HPDE6-E6E7 (cell line): ENCODE results near the gene SCN8A.
A peak's percentile ranks its signal among the peaks of the same experiment; 100 is the strongest.
"Not testable (repeated sequence)": the region's sequence is repeated elsewhere in the genome, so short reads cannot be mapped to it uniquely, and the experiment has no call there.

Experiments used
- DNase-seq: peaks from one replicate; pipeline ENCODE4 v3.0.0; 2011; ENCODE audit warnings: missing footprints; ENCODE audit errors: extremely low spot score

Gene SCN8A

DNA sequence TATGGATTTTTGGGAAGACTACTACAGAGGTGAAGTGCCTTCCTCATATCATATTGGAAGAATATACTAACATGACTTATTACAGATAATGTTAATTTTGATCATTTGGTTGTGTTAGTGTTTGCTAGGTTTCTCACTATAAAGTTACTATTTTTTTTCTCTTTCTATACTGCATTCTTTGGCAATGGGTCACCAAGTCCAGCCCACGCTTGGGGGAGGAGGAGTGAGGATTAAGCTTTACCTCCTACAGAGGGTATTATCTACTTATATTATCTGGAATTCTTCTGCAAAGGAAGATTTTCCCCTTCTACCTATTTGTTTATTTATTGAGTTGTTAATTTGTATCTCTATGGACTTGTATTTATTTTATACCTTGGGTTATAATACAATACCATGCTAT, 31.5 kb downstream of the SCN8A start:
- DNase-seq, result no peak

DNA sequence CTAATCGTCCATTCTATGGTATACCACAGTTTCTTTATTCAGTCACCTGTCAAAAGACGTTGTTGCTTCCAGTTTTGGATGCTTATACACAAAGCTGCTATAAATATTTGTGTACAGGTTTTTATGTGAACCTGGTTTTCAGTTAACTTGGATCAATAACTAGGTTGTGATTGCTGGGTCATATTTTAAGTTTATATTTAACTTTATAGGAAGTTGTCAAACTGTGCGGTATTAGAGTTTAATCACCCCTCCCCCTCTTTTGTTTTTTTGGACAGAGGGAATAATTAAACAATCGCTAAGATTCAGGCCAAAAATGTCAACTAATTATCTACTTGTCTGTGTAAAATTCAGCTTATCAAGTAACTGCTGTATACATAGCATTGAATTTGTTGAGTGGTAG, 34.3 kb downstream of the SCN8A start:
- no peak for DNase-seq

DNA sequence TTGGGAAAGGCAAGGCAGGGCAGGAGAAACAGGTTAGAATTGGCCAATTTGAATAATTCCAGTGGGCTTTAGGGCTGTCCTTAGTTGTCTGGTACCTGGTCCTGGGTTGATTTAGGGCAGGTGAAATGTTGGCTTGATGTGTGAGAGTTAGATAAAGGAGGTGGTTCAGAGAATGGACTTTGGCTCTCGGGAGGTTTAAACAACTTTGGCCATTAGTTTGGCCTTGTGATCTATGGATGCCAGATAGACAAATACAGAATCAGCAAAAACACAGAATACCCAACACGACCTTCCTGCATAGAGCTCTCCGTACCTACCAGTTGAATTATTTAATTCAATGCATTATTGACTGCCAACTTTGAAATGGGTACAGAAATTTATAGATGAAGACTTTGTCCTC, 35.1 kb downstream of the SCN8A start:
- no peak for DNase-seq

DNA sequence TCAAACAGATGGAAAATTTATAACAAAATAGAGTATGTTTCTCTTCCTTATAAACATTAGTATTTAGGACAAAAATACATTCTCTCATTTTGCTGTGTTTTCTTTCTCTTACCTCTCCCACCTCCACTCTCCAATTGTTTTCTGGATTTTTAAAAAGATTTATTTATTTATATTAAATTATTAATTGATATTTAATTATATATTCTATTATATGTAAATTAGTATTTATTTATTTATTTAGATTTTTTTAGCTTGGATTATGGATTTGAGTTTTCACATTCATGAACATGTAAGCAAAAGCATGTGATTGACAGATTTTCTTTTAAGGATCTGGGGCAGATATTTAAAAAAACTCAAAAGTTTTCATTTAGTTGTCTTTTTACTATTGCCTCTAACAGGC, 35.6 kb downstream of the SCN8A start:
- no peak for DNase-seq

- no peak for DNase-seq
These were observed 39.3 kb downstream of the SCN8A start for GRCh38 chr12:51630256-51630880.

GRCh38 chr12:51630986-51631385, 40.0 kb downstream of the SCN8A start:
- DNase-seq, result no peak

DNA sequence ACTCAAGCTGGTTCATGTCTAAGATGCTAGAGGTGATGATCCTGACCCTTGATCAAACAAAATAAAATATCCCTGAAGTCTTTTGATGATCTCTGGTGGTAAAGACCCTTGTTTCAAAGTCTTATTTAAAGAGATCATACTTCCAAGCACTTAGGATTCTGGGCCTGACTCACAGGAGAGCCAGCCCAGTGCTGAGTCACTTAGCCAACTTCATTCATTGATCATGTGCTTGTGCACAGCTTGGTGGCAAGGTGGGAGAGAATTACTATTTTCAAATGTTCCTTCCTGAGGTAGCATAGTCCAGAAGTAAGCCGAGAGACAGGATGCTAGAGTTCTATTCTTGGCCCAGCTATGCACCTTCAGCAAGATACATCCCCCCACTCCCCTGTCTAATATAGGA, 40.6 kb downstream of the SCN8A start:
- peak; percentile 29 for DNase-seq

DNA sequence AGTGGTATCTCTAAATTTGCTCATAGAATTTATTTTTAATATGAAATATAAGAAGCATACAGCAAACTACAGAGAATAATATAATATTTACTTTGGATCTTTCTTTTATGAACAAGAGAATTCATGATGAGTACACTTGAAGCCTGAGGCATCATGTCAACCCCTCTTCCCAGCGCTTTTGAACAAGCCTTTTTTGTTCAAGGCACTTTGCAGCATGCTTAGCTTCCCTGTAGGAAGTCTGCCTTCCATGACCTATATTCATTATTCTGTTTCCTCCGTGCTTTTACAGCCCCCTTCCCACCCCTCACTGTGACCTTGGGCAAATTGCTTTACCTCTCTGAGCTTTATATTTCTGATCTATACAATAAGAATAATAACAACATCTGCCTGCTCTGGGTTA, 41.6 kb downstream of the SCN8A start:
- DNase-seq, result no peak

- DNase-seq, result no peak
These were observed 44.3 kb downstream of the SCN8A start for GRCh38 chr12:51635346-51635745.

DNA sequence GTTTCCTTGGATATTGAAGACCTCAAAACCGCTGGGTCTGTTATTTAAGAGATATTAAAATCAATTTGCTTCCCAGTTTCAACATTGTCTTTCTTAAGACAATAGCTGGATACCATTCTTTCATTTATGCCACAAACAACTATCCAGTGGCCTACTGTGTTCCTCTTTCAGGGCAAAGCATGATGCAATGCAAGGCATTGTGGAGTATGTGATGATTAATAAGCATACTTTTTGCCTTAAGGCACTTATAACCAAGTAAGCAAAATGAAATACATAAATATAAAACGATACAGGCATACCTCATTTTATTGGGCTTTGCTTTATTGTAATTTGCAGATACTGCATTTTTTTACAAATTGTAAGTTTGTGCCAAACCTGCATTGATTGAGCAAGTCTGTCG, 45.5 kb downstream of the SCN8A start:
- DNase-seq, result peak; percentile 17

DNA sequence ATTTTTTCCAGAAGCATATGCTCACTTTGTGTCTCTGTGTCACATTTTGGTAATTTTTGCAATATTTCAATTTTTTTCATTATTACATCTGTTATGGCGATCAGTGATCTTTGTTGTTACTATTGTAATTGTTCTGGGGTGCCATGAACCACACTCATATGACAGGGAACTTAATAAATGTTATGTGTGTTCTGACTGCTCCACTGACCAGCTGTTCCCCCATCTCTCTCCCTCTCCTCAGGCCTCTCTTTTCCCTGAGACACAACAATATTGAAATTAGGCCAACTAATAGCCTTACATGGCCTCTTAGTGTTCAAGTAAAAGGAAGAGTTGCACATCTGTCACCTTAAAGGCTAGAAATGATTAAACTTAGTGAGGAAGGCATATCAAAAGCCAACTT, 46.0 kb downstream of the SCN8A start:
- no peak for DNase-seq

DNA sequence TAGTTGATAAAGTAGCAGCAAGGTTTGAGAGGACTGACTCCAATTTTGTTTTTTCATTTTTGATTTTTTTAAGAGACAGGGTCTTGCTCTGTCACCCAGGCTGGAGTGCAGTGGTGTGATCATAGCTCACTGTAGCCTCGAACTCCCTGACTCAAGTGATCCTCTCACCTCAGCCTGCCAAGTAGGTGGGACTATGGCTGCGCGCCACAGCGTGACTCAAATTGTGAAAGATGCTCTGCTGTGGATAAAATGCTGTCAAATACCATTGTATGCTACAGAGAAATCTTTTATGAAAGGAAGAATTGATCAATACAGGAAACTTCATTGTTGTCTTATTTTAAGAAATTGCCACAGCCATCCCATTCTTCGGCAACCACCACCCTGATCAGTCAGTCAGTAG, 48.3 kb downstream of the SCN8A start:
- DNase-seq, result no peak

- DNase-seq, result no peak
These were observed 51.3 kb downstream of the SCN8A start for GRCh38 chr12:51642286-51642685.

DNA sequence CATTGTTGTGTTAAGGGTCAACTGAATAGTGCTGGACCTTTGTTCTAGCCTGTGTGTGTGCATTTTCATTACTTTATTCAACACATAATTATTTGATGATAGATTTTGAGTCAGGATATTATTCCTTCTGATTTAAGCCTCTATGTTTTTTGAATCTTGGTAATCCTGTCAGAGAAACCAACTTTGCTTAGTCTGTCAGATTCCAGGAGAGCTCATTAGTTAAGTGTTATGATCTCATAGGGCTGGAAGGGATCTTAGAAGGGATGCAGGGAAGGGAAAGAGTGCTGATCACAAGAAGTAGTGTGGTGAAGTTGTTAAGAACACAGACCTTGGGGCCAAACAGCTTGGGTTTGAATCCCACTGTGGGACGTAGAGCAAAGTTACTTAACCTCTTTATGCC, 52.9 kb downstream of the SCN8A start:
- DNase-seq, result no peak

DNA sequence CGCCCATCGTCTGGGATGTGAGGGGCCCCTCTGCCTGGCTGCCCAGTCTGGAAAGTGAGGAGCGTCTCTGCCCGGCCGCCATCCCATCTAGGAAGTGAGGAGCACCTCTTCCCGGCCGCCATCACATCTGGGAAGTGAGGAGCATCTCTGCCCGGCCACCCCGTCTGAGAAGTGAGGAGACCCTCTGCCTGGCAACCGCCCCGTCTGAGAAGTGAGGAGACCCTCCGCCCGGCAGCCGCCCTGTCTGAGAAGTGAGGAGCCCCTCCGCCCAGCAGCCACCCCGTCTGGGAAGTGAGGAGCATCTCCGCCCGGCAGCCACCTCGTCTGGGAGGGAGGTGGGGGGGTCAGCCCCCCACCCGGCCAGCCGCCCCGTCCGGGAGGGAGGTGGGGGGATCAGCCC, 53.7 kb downstream of the SCN8A start:
- not testable (repeated sequence) for DNase-seq

DNA sequence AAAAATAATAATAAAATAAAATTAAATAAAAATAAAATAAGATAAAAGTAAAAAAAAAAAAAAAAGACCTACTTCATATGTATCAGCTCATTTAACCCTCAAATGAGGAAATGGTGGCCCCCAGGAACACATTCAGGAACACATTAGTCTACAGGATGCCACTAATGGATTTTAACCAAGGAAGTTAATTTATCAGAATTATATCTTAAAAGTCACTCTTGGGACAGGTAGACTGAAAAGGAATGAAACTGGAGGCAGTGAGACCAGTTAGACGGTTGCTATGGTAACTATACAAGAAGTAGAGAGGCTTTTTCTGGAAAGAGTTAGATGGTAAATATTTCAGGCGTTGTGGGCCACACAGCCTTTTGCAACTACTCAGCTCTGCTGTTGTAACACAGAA, 54.9 kb downstream of the SCN8A start:
- no peak for DNase-seq

- DNase-seq, result no peak
These were observed 56.6 kb downstream of the SCN8A start for GRCh38 chr12:51647647-51648046.

DNA sequence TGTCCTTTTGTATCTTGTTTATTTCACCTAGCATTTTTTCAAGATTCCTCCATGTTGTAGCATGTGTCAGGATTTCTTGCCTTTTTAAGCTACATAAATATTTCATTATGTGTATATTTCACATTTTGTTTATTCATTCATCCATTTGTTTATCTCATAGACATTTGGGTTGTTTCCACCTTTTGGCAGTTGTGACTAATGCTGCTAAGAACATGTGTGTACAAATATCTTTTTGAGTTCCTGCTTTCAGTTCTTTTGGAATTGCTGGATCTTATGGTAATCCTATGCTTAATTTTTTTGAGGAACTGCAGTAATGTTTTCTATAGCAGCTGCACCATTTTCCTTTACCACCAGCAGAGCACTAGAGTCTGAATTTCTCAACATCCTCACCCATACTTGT, 62.4 kb downstream of the SCN8A start:
- no peak for DNase-seq

DNA sequence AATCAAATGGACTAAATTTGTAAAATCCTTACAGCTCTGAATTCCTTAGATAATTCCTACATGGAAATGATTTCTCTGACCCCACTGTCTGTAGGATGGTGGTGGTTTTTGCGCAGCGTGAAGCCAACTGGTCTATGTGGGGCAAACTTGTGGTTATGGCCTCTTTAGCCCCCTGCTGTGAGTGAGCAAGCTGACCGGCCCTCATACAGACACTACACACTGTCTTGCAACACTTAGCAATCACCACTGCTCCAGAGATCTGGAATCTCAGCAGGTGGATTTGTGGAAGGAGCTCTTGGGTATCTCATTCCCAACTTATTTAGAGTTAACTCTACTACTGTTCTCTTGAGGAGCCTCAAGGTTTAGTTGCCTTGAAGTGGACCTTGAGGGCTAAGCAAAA, 70.2 kb downstream of the SCN8A start:
- no peak for DNase-seq

DNA sequence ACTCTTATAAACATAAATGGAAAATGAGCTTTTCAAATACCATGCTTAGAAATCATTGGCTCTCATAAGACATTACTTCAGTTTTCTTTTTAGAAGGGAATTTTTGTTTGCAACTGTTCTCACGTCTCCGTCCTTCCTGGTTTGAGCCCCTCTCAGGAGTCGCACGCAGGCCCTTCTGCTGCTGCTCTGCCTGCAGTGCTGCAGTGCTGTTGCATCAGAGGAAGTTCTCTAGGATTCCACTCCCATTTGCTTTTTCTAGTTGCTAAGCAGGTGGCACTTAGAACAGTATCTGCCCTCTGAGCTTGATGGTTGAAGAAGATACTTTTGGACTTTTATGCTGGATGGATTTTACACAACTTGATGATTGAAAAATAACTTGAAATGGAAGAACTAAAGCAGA, 70.8 kb downstream of the SCN8A start:
- DNase-seq, result no peak

- no peak for DNase-seq
These were observed 71.7 kb downstream of the SCN8A start for GRCh38 chr12:51662728-51663154.

DNA sequence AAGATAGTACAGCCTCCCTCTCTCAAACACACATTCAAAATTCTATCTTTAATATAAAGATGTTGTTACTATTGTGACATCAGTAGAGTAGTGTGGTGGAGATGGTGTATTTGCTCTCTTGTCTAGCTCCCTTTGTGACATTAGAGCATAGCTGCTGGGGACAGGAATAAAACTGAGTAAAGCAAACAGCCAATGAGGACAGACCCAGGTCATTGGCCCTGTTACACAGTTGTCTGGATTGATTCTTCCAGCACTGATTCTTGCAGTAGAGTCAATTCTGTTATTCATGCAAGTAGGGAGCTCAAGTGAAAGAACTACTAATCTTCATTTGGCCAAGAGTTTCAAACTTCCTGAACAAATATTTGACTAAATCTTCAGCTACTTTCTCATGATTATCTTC, 72.4 kb downstream of the SCN8A start:
- DNase-seq, result no peak

DNA sequence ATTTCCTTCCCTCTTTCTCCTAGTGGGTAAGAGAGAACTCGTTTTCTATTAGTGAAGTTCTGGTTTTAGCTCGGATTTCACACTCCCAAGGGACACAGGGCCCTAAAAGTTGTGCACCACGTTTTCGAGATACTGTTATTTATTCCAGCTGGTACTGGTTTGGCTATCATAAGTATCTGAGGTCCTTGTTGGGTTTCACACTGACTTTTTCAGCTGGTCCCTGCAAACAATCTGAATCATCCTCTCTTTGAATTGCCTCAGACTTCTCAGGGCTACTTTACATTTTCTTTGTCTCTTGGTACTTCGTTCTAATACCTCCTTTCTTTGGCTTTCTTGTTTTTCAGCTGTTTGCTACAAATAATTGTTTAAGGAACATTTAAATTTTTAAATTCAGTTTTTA, 75.7 kb downstream of the SCN8A start:
- no peak for DNase-seq

DNA sequence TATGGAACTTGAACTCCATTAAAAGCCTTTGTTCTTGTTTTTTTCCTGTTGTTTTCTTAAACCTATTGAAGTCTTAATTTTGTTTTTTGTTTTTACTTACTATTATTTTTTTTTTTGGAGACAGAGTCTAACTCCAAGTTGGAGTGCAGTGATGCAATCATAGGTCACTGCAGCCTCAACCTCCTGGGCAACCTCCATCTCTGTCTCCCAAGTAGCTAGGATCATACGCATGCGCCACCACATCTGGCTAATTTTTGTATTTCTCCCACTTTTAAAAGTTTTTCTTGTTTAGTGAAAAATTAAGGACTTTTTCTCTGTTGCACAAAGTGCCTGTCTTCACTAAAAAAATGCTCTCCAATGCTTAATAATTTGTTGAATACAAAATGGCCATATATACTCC, 76.2 kb downstream of the SCN8A start:
- no peak for DNase-seq

DNA sequence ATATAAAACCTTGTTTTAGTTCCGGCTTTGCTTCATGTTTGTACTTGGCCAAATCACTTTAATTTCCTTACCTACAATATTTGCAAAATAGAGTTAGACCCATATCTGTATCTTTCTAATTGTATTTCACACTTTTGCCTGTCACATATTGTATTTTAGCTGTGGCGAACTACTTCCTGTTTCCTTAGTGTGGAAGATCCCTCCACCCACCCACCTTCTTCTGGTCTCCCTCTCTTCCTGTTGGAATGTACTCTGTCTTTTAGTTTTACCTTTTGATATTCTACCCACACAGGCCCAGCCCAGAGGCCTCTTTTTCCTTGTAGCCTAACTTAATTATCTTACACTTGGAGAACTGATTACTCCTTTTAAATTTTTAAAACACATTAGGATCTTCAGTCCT, 78.2 kb downstream of the SCN8A start:
- no peak for DNase-seq
